ENCODE data around the gene PDE4D. TPM values are rescaled to one million over a fixed set of nuclear protein-coding genes. Genes with fewer than 3 reads are reported as not detected.

Gene PDE4D
- total and polyA plus RNA-seq, 2 of the 4 experiments (the other 2 are of a cell fraction), result 1.4 to 7.9 TPM

GRCh38 chr5:59838067-59838466 is 55.5 kb downstream of the PDE4D start:
- POLR2A ChIA-PET (ENCODE audit: unreplicated experiment), result no interaction called here
- H3K14ac ChIP-seq (replicated peaks; ENCODE audit: low read depth, low read length), result no peak overlapping the region
- no peak for ATAC-seq (ENCODE audit: low read depth)
- H2BK120ac ChIP-seq (ENCODE audit: low read depth, low read length), result no peak overlapping the region
- H3K4me1 ChIP-seq (ENCODE audit: control insufficient read depth, insufficient read depth, low read length), result no peaks in the 10 kb centered on the region
- H4K20me1 ChIP-seq (ENCODE audit: insufficient read depth, low read length), result no peaks in the 10 kb centered on the region
- 86% methylated on average over 1 of the region's 2 CpGs; no CpG with 5 or more reads in 1 of the 2 experiments for WGBS, 2 experiments (ENCODE audit: extremely low coverage in 2 of 2, insufficient read length in 1 of 2)
- H4K91ac ChIP-seq (ENCODE audit: insufficient read depth, low read depth, low read length), result no peak overlapping the region
- no TSS peak for BruUV-seq (replicated peaks)
- H4K8ac ChIP-seq (ENCODE audit: low read depth in 2 of 2, low read length in 2 of 2), result no peak overlapping the region
- TF ChIP-seq RFX5 (IDR thresholded peaks at IDR 0.05; ENCODE audit: low read depth, low read length), result no peak
- TF ChIP-seq MAZ (IDR thresholded peaks at IDR 0.05; ENCODE audit: borderline replicate concordance, low read depth, low read length), result no peak
- TF ChIP-seq CHD1 (IDR thresholded peaks at IDR 0.05; ENCODE audit: low read depth, low read length), result no peak
- no peak for TF ChIP-seq POLR2A (IDR thresholded peaks at IDR 0.05; ENCODE audit: low read depth, low read length)
- no peak for TF ChIP-seq CEBPB (IDR thresholded peaks at IDR 0.05; ENCODE audit: low read depth, low read length)
- no peak for TF ChIP-seq MAFK (IDR thresholded peaks at IDR 0.05; ENCODE audit: low read depth, low read length)
- no peak for TF ChIP-seq RCOR1 (IDR thresholded peaks at IDR 0.05; ENCODE audit: insufficient replicate concordance, low read length)
- no peak overlapping the region for H3K4me3 ChIP-seq (ENCODE audit: insufficient read depth, low read depth, low read length)
- H2AFZ ChIP-seq (replicated peaks; ENCODE audit: low read length, poor library complexity), result no peak overlapping the region
- no peak overlapping the region for H3K4ac ChIP-seq (ENCODE audit: low read depth, low read length)
- no peak overlapping the region for H3K9ac ChIP-seq (ENCODE audit: low read depth, low read length)
- H3K27ac ChIP-seq (ENCODE audit: insufficient read depth, low read length), result no peak overlapping the region
- no peak overlapping the region for H3K56ac ChIP-seq (ENCODE audit: extremely low read depth, insufficient read depth, low read length)
- no peak overlapping the region for H2AK9ac ChIP-seq (replicated peaks; ENCODE audit: low read depth, low read length, poor library complexity)
- in situ Hi-C loops (cut with MboI; ENCODE audit: low sequenced_read_pairs), result no loop called here
- H2AK5ac ChIP-seq (ENCODE audit: low read depth, low read length), result no peak overlapping the region
- no peak overlapping the region for H2BK5ac ChIP-seq (ENCODE audit: low read depth, low read length, poor library complexity, severe bottlenecking)
- no peaks in the 10 kb centered on the region for H3K9me3 ChIP-seq (ENCODE audit: control insufficient read depth, insufficient read depth, low read length)
- CTCF ChIA-PET, result no interaction called here
- no peak overlapping the region for H2BK15ac ChIP-seq (ENCODE audit: low read depth, low read length)
- intact Hi-C loops (cut with micrococcal nuclease), result no loop called here
- H3K23ac ChIP-seq (ENCODE audit: low read depth, low read length), result no peak overlapping the region
- no peaks in the 10 kb centered on the region for H3K79me1 ChIP-seq (ENCODE audit: low read depth in 1 of 2, low read length in 2 of 2)
- DNase-seq, result no peak
- no peak overlapping the region for H3K4me2 ChIP-seq (ENCODE audit: low read depth, low read length)
- dilution Hi-C loops (cut with HindIII; ENCODE audit: low sequenced_read_pairs, unreplicated experiment), result no loop called here
- H3K9me1 ChIP-seq (ENCODE audit: insufficient read depth, low read length), result 0 out of 2 replicates have a peak, but pooled peaks cover under 1% of the 10 kb centered on the region
- no peaks in the 10 kb centered on the region for H3K36me3 ChIP-seq (ENCODE audit: control insufficient read depth, insufficient read depth, low read length)
- no peak overlapping the region for H2BK20ac ChIP-seq (ENCODE audit: low read depth, low read length)
- no peak overlapping the region for H3K18ac ChIP-seq (ENCODE audit: low read depth, low read length)
- H3K27me3 ChIP-seq (ENCODE audit: control insufficient read depth, insufficient read depth, low read length), result no peaks in the 10 kb centered on the region
- H4K5ac ChIP-seq (ENCODE audit: low read depth, low read length), result no peak overlapping the region

Data from IMR-90 (cell line).